GM19240 (cell line): ENCODE results near the gene CAMK2D.

ENCODE experiments used
- DNase-seq: peaks from one replicate; pipeline ENCODE4 v3.0.0; 2011; ENCODE audit warnings: low spot score; ENCODE audit not compliant: insufficient read length

Gene CAMK2D

GRCh38 chr4:113607998-113608397 lies 153.5 kb downstream of the CAMK2D start:
- no peak for DNase-seq

GRCh38 chr4:113607147-113607720 lies 154.3 kb downstream of the CAMK2D start:
- DNase-seq, result no peak

- no peak for DNase-seq
Measured at GRCh38 chr4:113604955-113605354, 156.6 kb downstream of the CAMK2D start.

- no peak for DNase-seq
Measured at GRCh38 chr4:113603911-113604310, 157.6 kb downstream of the CAMK2D start.

- DNase-seq, result no peak
Measured at GRCh38 chr4:113602646-113603228, 158.8 kb downstream of the CAMK2D start.

- no peak for DNase-seq
Measured at GRCh38 chr4:113601636-113602035, 159.9 kb downstream of the CAMK2D start.

GRCh38 chr4:113596396-113596795 lies 165.1 kb downstream of the CAMK2D start:
- no peak for DNase-seq

- DNase-seq, result no peak
Measured at GRCh38 chr4:113594231-113594556, 167.3 kb downstream of the CAMK2D start.

- no peak for DNase-seq
Measured at GRCh38 chr4:113593400-113594230, 167.9 kb downstream of the CAMK2D start.

- no peak for DNase-seq
Measured at GRCh38 chr4:113591982-113592381, 169.6 kb downstream of the CAMK2D start.

GRCh38 chr4:113588895-113589668 lies 172.5 kb downstream of the CAMK2D start:
- DNase-seq, result no peak

GRCh38 chr4:113587640-113588275 lies 173.8 kb downstream of the CAMK2D start:
- DNase-seq, result no peak

GRCh38 chr4:113587156-113587555 lies 174.4 kb downstream of the CAMK2D start:
- DNase-seq, result no peak

GRCh38 chr4:113586072-113586471 lies 175.5 kb downstream of the CAMK2D start:
- DNase-seq, result no peak

GRCh38 chr4:113584407-113585150 lies 177.0 kb downstream of the CAMK2D start:
- no peak for DNase-seq

- no peak for DNase-seq
Measured at GRCh38 chr4:113582737-113583136, 178.8 kb downstream of the CAMK2D start.

- no peak for DNase-seq
Measured at GRCh38 chr4:113579360-113579759, 182.2 kb downstream of the CAMK2D start.

GRCh38 chr4:113576947-113577678 lies 184.4 kb downstream of the CAMK2D start:
- no peak for DNase-seq

- no peak for DNase-seq
Measured at GRCh38 chr4:113575401-113575800, 186.1 kb downstream of the CAMK2D start.

GRCh38 chr4:113574636-113575103 lies 186.9 kb downstream of the CAMK2D start:
- no peak for DNase-seq
